Fibroblast of lung (primary cell): ENCODE measurements around the gene TNFRSF18.

ENCODE experiments used
- EZH2 ChIP-seq: IDR thresholded peaks from 2 replicates; pipeline ENCODE4 v1.5.1; 2012; ENCODE audit warnings: low read length, control low read depth, mild to moderate bottlenecking; ENCODE audit errors: missing control alignments
- TF ChIP-seq, protein P1 (sequence below), 2 donors: IDR thresholded peaks in 1 of 2; conservative IDR thresholded peaks in 1 of 2; 1 replicate in 1 of 2; 2 replicates in 1 of 2; pipeline ENCODE4 v1.5.1; 2011 to 2012; ENCODE audit warnings: low read length in 2 of 2, control low read depth in 1 of 2, inconsistent platforms in 1 of 2, low read depth in 1 of 2, mild to moderate bottlenecking in 1 of 2

- TF ChIP-seq, protein P1, sequence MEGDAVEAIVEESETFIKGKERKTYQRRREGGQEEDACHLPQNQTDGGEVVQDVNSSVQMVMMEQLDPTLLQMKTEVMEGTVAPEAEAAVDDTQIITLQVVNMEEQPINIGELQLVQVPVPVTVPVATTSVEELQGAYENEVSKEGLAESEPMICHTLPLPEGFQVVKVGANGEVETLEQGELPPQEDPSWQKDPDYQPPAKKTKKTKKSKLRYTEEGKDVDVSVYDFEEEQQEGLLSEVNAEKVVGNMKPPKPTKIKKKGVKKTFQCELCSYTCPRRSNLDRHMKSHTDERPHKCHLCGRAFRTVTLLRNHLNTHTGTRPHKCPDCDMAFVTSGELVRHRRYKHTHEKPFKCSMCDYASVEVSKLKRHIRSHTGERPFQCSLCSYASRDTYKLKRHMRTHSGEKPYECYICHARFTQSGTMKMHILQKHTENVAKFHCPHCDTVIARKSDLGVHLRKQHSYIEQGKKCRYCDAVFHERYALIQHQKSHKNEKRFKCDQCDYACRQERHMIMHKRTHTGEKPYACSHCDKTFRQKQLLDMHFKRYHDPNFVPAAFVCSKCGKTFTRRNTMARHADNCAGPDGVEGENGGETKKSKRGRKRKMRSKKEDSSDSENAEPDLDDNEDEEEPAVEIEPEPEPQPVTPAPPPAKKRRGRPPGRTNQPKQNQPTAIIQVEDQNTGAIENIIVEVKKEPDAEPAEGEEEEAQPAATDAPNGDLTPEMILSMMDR (conservative IDR thresholded peaks at IDR 0.05 in 1 of 2, IDR thresholded peaks at IDR 0.05 in 1 of 2; ENCODE audit: low read depth in 1 of 2, low read length in 2 of 2): no peak
- TF ChIP-seq EZH2: no peak
These were observed 40.4 kb upstream of the TNFRSF18 start, which contains the start of gene C1QTNF12 for GRCh38 chr1:1246577-1247340.
